Aorta (tissue), 5 donors: ENCODE data around the gene NAA30. TPM values are rescaled to one million over a fixed set of nuclear protein-coding genes. Genes with fewer than 3 reads are reported as not detected.
"Not testable (repeated sequence)": the region's sequence is repeated elsewhere in the genome, so short reads cannot be mapped to it uniquely, and the experiment has no call there.

ENCODE experiments used
- ATAC-seq: fragments of 200-7000 bp; cut with Tn5 transposase; one replicate; pipeline ENCODE4 v1.9.1; 2022; ENCODE audit warnings: moderate library complexity; ENCODE audit not compliant: low FRiP score
- DNase-seq, 2 donors: peaks; one replicate each; pipeline ENCODE4 v3.0.0-alpha.2; 2020
- H3K27ac ChIP-seq, 2 donors: one replicate each; pipeline ENCODE4 v1.5.1; 2013; ENCODE audit warnings: low read length in 2 of 2, mild to moderate bottlenecking in 2 of 2, moderate library complexity in 2 of 2, control low read depth in 1 of 2, inconsistent platforms in 1 of 2, low read depth in 1 of 2
- H3K27me3 ChIP-seq, 2 donors: one replicate each; pipeline ENCODE4 v1.6.1; 2013; ENCODE audit warnings: control low read depth in 1 of 2, low read length in 1 of 2, mild to moderate bottlenecking in 1 of 2, moderate library complexity in 1 of 2; ENCODE audit not compliant: insufficient read depth in 2 of 2, control insufficient read depth in 1 of 2
- H3K36me3 ChIP-seq, 2 donors: one replicate each; pipeline ENCODE4 v1.6.1; 2013; ENCODE audit warnings: control low read depth in 1 of 2, low read length in 1 of 2, mild to moderate bottlenecking in 1 of 2; ENCODE audit not compliant: insufficient read depth in 2 of 2, control insufficient read depth in 1 of 2
- H3K4me1 ChIP-seq, 2 donors: one replicate each; pipeline ENCODE4 v1.6.1; 2013; ENCODE audit warnings: low read length in 2 of 2, control low read depth in 1 of 2, mild to moderate bottlenecking in 1 of 2, moderate library complexity in 1 of 2; ENCODE audit not compliant: insufficient read depth in 2 of 2, control insufficient read depth in 1 of 2
- H3K4me3 ChIP-seq, 2 donors: one replicate each; pipeline ENCODE4 v1.5.1; 2013; ENCODE audit warnings: low read length in 2 of 2, control low read depth in 1 of 2, mild to moderate bottlenecking in 1 of 2
- H3K9me3 ChIP-seq: one replicate; pipeline ENCODE4 v1.6.1; 2013; ENCODE audit warnings: mild to moderate bottlenecking, low read length; ENCODE audit not compliant: control insufficient read depth
- WGBS, 2 donors: extraction: QIAGEN DNeasy Blood & Tissue Kit; methylation state at CpG; one replicate each; pipeline ENCODE4 v1.1.7; 2013; 5-methylcytosine and 5-hydroxymethylcytosine counted together
- intact Hi-C, 2 donors: fragments of 100-400 bp; cut with DNase I; formaldehyde crosslinking; loops; one replicate each; pipeline versions ENCODE4 v1.14.2 to v1.15.0; 2022
- polyA plus RNA-seq, 2 donors: library from polyadenylated mRNA; stranded (reverse); fragments of 200-250 nt; gene quantifications; one replicate each; pipeline ENCODE4 v1.2.3, GENCODE V29; 2013
- total RNA-seq, 2 donors: library from RNA; stranded (reverse); fragmentation: NEBNext Ultra II Directional; extraction: Animal tissue kit (Norgen Biotek cat#: 25700); gene quantifications; one replicate each; pipeline ENCODE4 v1.2.1, GENCODE V29; 2021
- donor health status: healthy with polysubstance abuse.
- donor health status: Bipolar disorder and iron deficiency.
- donor health status: DM: no; HTN: no; CAD: no.
- donor health status: DM: no; HTN: no; CAD: no.
- donor health status: DM: yes; HTN: yes; CAD: no.

Gene NAA30
- total and polyA plus RNA-seq, 4 donors: 7.9 to 17.0 (median 12.8) TPM

DNA sequence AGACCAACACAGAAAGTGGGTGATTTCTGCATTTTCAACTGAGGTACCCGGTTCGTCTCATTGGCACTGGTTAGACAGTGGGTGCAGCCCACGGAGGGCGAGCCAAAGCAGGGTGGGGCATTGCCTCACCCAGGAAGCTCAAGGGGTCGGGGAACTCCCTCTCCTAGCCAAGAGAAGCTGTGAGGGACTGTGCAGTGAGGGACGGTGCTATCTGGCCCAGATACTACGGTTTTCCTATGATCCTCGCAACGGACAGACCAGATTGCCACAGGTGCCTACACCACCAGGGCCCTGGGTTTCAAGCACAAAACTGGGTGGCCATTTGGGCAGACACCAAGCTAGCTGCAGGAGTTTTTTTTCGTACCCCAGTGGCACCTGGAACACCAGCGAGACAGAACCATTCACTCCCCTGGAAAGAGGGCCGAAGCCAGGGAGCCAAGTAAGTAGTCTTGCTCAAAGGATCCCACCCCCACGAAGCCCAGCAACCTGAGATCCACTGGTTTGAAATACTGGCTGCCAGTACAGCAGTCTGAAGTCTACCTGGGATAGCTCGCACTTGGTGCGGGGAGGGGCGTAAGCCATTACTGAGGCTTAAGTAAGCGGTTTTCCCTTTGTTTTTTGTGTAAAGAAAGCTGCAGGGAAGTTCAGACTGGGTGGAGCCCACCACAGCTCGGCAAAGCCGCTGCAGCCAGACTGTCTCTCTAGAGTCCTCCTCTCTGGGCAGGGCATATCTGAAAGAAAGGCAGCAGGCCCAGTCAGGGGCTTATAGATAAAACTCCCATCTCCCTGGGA, 25.5 kb upstream of the NAA30 start:
- H3K4me1 ChIP-seq: no peaks in the 10 kb centered on the region
- H3K27me3 ChIP-seq: no peaks in the 10 kb centered on the region
- no peaks in the 10 kb centered on the region for H3K36me3 ChIP-seq
- no peaks in the 10 kb centered on the region for H3K9me3 ChIP-seq
- H3K4me3 ChIP-seq: no peak overlapping the region
- no peak for DNase-seq
- intact Hi-C loops: no loop called here
- ATAC-seq: no peak
- H3K27ac ChIP-seq: no peak overlapping the region
- WGBS, 2 donors: 69 to 71% methylated on average over 19 of the region's 19 CpGs

DNA sequence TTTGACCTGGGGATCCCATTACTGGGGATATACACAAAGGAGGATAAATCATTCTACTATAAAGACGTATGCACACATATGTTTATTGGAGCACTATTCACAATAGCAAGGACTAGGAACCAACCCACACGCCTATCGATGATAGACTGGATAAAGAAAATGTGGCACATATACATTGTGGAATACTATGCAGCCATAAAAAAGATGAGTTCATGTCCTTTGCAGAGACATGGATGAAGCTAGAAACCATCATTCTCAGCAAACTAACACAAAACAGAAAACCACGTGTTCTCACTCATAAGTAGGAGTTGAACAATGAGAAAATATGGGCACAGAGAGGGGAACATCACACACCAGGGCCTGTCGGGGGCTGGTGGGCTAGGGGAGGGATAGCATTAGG, 20.2 kb upstream of the NAA30 start:
- H3K4me1 ChIP-seq, H3K36me3 ChIP-seq, H3K4me3 ChIP-seq, H3K27ac ChIP-seq, H3K27me3 ChIP-seq, ATAC-seq, H3K9me3 ChIP-seq, intact Hi-C loops, DNase-seq: not testable (repeated sequence)
- 92 to 97% methylated on average over 5 of the region's 5 CpGs for WGBS, 2 donors

DNA sequence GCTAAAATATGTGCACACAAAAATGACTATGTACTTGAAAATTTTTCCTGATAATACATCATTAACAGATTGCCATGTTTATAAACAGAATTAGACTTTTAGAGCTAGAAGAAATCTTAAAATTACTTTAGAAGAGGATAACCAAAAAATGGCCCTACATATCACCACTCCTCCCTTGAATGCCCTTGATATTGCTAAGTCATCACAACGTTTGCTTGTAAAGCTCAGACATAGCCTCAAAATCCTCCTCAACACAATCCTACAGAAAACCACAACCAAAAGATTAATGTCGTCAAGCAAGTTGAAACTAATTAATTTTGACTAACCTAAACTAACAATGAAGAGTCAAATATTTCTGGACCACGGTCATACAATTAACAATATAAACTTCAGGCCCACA, 19.4 kb upstream of the NAA30 start:
- no peak for DNase-seq
- ATAC-seq: no peak
- Histone ChIP-seq H3K4me1 (no peaks in the 10 kb centered on the region), H3K9me3 (no peaks in the 10 kb centered on the region), H3K27me3 (no peaks in the 10 kb centered on the region), H3K36me3 (no peaks in the 10 kb centered on the region), H3K4me3 (no peak overlapping the region), H3K27ac (no peak overlapping the region)
- WGBS, 2 donors: 48 to 53% methylated on average over 3 of the region's 3 CpGs
- intact Hi-C loops: no loop called here

DNA sequence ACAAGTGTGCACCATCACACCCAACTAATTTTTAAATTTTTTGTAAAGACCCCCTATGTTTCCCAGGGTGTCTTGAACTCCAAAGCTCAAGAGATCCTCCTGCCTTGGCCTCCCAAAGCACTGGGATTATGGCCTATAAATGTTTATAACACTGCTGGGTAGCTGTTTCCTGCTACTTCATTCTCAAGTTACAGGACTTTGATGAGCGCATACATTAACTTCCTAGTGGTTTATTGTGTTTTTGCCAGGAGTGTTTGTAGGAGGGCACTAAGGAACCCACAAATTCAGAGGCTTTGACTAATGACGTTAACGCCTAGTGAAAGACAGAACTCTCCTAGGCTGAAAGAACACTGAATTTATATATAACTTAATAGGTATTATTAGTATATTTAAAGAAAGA, 15.2 kb upstream of the NAA30 start:
- Histone ChIP-seq H3K4me1 (no peaks in the 10 kb centered on the region), H3K4me3 (no peak overlapping the region), H3K36me3 (no peaks in the 10 kb centered on the region), H3K9me3 (no peaks in the 10 kb centered on the region), H3K27ac (no peak overlapping the region), H3K27me3 (no peaks in the 10 kb centered on the region)
- DNase-seq (no peak), ATAC-seq (no peak)
- WGBS, 2 donors: 50 to 53% methylated on average over 3 of the region's 3 CpGs
- intact Hi-C loops: no loop called here

DNA sequence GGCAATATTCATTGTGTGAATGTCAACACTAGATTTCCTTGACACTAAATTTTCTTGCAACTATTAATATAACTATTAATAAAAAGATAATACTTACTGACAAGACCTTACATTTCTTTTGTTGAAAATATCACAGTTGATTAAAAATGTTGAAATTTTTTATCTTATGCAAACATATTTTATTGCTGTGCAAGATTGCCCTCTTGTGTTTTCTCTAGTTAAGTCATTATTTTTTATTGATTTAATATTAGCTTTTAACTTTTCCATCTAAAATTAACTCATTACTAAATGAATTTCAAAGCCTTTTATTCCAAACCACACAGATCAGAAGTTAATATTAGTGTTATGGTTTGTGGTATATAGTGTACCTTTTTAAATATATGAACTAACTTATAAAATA, 11.7 kb upstream of the NAA30 start:
- no peaks in the 10 kb centered on the region for H3K27me3 ChIP-seq
- ATAC-seq (no peak), DNase-seq (no peak)
- no peak overlapping the region for H3K27ac ChIP-seq
- H3K4me3 ChIP-seq: no peak overlapping the region
- H3K36me3 ChIP-seq: no peaks in the 10 kb centered on the region
- H3K4me1 ChIP-seq: no peaks in the 10 kb centered on the region
- no peaks in the 10 kb centered on the region for H3K9me3 ChIP-seq
- intact Hi-C loops: no loop called here

DNA sequence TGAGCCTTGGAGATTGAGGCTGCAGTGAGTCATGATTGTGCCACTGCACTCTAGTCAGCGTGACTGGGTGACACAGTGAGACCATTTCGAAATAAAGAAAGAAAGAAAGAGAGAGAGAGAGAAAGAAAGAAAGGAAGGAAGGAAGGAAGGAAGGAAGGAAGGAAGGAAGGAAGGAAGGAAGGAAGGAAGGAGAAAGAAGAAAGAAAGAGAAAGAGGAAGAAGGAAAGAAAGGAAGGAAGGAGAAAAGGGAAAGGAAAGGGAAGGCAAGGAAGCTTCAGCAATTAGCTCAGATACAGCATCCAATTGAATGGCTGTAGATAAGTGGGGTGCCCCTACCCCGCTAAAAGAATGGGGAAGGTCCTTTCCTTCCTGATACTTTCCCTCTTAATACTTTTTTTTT, 9.5 kb upstream of the NAA30 start:
- no peak overlapping the region for H3K4me3 ChIP-seq
- H3K4me1 ChIP-seq: no peaks in the 10 kb centered on the region
- H3K9me3 ChIP-seq: no peaks in the 10 kb centered on the region
- no peaks in the 10 kb centered on the region for H3K27me3 ChIP-seq
- H3K36me3 ChIP-seq: no peaks in the 10 kb centered on the region
- intact Hi-C loops: no loop called here
- no peak overlapping the region for H3K27ac ChIP-seq
- DNase-seq (no peak), ATAC-seq (no peak)
- WGBS, 2 donors: 88 to 90% methylated on average over 3 of the region's 3 CpGs

DNA sequence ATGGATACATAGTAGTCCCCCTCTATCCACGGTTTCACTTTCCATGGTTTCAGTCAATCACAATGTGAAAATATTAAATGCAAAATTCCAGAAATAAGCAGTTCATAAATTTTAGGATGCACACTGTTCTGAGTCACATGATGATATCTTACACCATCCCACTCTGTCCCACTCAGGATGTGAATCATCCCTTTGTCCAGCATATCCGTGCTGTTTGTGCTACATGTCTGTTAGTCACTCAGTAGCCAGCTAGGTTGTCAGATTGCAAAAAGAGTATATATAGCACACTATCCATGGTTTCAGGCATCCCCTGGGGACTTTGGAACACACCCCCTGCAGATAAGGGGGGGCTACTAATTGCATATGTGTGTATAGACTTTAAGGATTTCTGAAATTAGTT, 8.1 kb upstream of the NAA30 start:
- ATAC-seq (no peak), DNase-seq (no peak)
- intact Hi-C loops: no loop called here
- WGBS, 2 donors: 61 to 72% methylated on average over 2 of the region's 2 CpGs
- no peaks in the 10 kb centered on the region for H3K36me3 ChIP-seq
- H3K4me1 ChIP-seq: no peaks in the 10 kb centered on the region
- no peaks in the 10 kb centered on the region for H3K27me3 ChIP-seq
- no peaks in the 10 kb centered on the region for H3K9me3 ChIP-seq
- H3K27ac ChIP-seq: no peak overlapping the region
- H3K4me3 ChIP-seq: no peak overlapping the region

DNA sequence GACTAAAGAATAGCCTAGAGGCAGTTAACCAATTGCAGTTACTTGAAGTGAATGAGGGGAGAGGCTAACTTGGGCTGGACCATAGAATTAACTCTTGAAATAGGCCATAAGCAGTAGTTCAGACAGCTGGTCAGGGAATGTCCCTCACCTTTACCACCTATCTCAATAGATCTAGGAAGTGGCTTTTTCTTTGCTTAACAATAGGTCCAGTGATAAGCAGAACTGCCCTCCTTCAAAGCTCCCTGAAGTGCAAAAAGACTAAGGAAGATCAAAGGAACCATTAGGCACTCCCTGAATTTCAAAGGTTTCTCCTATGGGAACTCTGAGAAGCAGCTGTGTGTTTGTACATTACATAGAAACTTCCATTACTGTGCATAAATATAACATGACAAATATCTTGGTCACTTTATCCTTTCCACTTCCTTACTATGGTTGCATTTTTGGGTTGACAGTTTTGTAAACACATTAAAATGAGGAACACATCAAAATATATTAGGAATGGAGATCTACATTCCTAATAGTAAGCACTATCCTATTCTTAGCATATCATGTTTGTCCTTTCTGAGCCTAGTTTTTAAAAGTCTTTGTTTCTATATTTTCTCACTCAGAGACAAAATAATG, 7.2 kb upstream of the NAA30 start:
- intact Hi-C loops: no loop called here
- Histone ChIP-seq H3K4me3 (no peak overlapping the region), H3K27me3 (no peaks in the 10 kb centered on the region), H3K9me3 (no peaks in the 10 kb centered on the region), H3K36me3 (no peaks in the 10 kb centered on the region), H3K27ac (no peak overlapping the region), H3K4me1 (no peaks in the 10 kb centered on the region)
- ATAC-seq (no peak), DNase-seq (no peak)

DNA sequence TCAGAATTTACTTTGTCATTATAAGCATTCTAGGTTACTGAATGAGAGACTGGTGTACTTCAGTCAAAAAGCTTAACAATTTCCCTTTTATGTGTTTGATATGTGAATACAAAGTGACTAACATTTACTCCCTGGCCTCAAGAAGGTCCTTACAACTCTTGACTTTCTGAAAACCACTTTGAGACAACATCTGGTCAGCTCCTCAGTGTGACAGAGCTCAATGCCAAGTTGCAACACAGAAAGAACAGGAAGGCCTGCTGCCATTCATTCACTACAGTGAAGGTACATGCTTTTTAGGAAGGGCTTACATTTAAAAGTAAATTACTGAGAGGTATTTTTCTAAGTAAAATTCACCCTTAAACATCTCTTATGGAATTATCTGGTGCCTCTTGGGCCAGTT, 2.3 kb upstream of the NAA30 start:
- intact Hi-C loops: no loop called here
- no peak overlapping the region for H3K4me3 ChIP-seq
- no peaks in the 10 kb centered on the region for H3K9me3 ChIP-seq
- H3K27ac ChIP-seq: no peak overlapping the region
- ATAC-seq: no peak
- no peaks in the 10 kb centered on the region for H3K36me3 ChIP-seq
- no peaks in the 10 kb centered on the region for H3K27me3 ChIP-seq
- DNase-seq: no peak
- H3K4me1 ChIP-seq: peaks cover 3 to 4% of the 10 kb centered on the region in 2 donors
